IMR-90 (cell line): Measurements from ENCODE around the gene IGDCC3. TPM values are rescaled to one million over a fixed set of nuclear protein-coding genes. Genes with fewer than 3 reads are reported as not detected.

ENCODE experiments used
- ATAC-seq: fragments of 200-7000 bp; cut with Tn5 transposase; 2 replicates; pipeline ENCODE4 v1.9.1; 2020; ENCODE audit warnings: low read depth, mild to moderate bottlenecking, moderate library complexity
- BruUV-seq: library from RNA; stranded (reverse); fragments of 400-500 nt; replicated peaks from 2 replicates; lab custom pipeline; 2021; lab: Mats Ljungman, UMichigan
- CTCF ChIA-PET: fragments of 300-600 bp; formaldehyde crosslinking; extraction: SDS; loops from one replicate; lab custom pipeline; 2021; ENCODE audit warnings: antibody characterized with exemption; lab: Yijun Ruan, JAX
- POLR2A ChIA-PET: fragments of 300-600 bp; sonication (Branson Sonifier 250); formaldehyde crosslinking; loops from one replicate; lab custom pipeline; 2022; ENCODE audit warnings: antibody characterized with exemption; ENCODE audit not compliant: unreplicated experiment; lab: Charles Lee
- DNase-seq: peaks from one replicate; pipeline ENCODE4 v3.0.0; 2013
- H2AFZ ChIP-seq: replicated peaks from 2 replicates; pipeline ENCODE3; 2013; ENCODE audit warnings: low read length, mild to moderate bottlenecking; ENCODE audit not compliant: poor library complexity
- H2AK5ac ChIP-seq: 2 replicates; pipeline ENCODE4 v1.6.1; 2013; ENCODE audit warnings: low read depth, low read length, inconsistent platforms
- H2AK9ac ChIP-seq: replicated peaks from 2 replicates; pipeline ENCODE3; 2013; ENCODE audit warnings: mild to moderate bottlenecking, low read depth, low read length, moderate library complexity; ENCODE audit not compliant: poor library complexity
- H2BK120ac ChIP-seq: 2 replicates; pipeline ENCODE4 v1.6.1; 2013; ENCODE audit warnings: low read depth, low read length, inconsistent platforms
- H2BK15ac ChIP-seq: 3 replicates; pipeline ENCODE4 v1.6.1; 2013; ENCODE audit warnings: low read depth, low read length, inconsistent platforms
- H2BK20ac ChIP-seq: 2 replicates; pipeline ENCODE4 v1.6.1; 2013; ENCODE audit warnings: low read depth, mild to moderate bottlenecking, inconsistent platforms, low read length, moderate library complexity
- H2BK5ac ChIP-seq: 2 replicates; pipeline ENCODE4 v1.6.1; 2013; ENCODE audit warnings: mild to moderate bottlenecking, low read depth, low read length, inconsistent platforms; ENCODE audit not compliant: poor library complexity, severe bottlenecking
- H3K14ac ChIP-seq: replicated peaks from 2 replicates; pipeline ENCODE4 v1.6.1; 2013; ENCODE audit warnings: low read depth, low read length, inconsistent platforms
- H3K18ac ChIP-seq: 2 replicates; pipeline ENCODE4 v1.6.1; 2013; ENCODE audit warnings: low read depth, low read length, control low read depth
- H3K23ac ChIP-seq: 2 replicates; pipeline ENCODE4 v1.6.1; 2013; ENCODE audit warnings: low read depth, low read length, inconsistent platforms
- H3K27ac ChIP-seq: 2 replicates; pipeline ENCODE4 v1.5.1; 2013; ENCODE audit warnings: mild to moderate bottlenecking, control low read depth, low read length; ENCODE audit not compliant: insufficient read depth
- H3K27me3 ChIP-seq: 2 replicates; pipeline ENCODE4 v1.6.1; 2013; ENCODE audit warnings: low read length; ENCODE audit not compliant: control insufficient read depth, insufficient read depth
- H3K36me3 ChIP-seq: 2 replicates; pipeline ENCODE4 v1.6.1; 2013; ENCODE audit warnings: low read length, mixed read lengths; ENCODE audit not compliant: control insufficient read depth, insufficient read depth
- H3K4ac ChIP-seq: 2 replicates; pipeline ENCODE4 v1.6.1; 2013; ENCODE audit warnings: low read depth, low read length, inconsistent platforms
- H3K4me1 ChIP-seq: 2 replicates; pipeline ENCODE4 v1.6.1; 2013; ENCODE audit warnings: low read length, mixed read lengths; ENCODE audit not compliant: control insufficient read depth, insufficient read depth
- H3K4me2 ChIP-seq: 2 replicates; pipeline ENCODE4 v1.6.1; 2013; ENCODE audit warnings: low read depth, mild to moderate bottlenecking, control low read depth, low read length, moderate library complexity
- H3K4me3 ChIP-seq: 2 replicates; pipeline ENCODE4 v1.5.1; 2013; ENCODE audit warnings: low read depth, mild to moderate bottlenecking, control low read depth, low read length, moderate library complexity; ENCODE audit not compliant: insufficient read depth
- H3K56ac ChIP-seq: 2 replicates; pipeline ENCODE4 v1.6.1; 2013; ENCODE audit warnings: low read length, inconsistent platforms; ENCODE audit not compliant: insufficient read depth; ENCODE audit errors: extremely low read depth
- H3K79me1 ChIP-seq, 2 experiments: 2 replicates each; pipeline ENCODE4 v1.6.1; 2013; ENCODE audit warnings: low read length in 2 of 2, inconsistent platforms in 1 of 2, low read depth in 1 of 2
- H3K9ac ChIP-seq: 2 replicates; pipeline ENCODE4 v1.6.1; 2013; ENCODE audit warnings: low read depth, low read length, control low read depth
- H3K9me1 ChIP-seq: 2 replicates; pipeline ENCODE4 v1.6.1; 2013; ENCODE audit warnings: low read length, inconsistent platforms; ENCODE audit not compliant: insufficient read depth
- H3K9me3 ChIP-seq: 2 replicates; pipeline ENCODE4 v1.6.1; 2013; ENCODE audit warnings: low read length; ENCODE audit not compliant: control insufficient read depth, insufficient read depth
- H4K20me1 ChIP-seq: 2 replicates; pipeline ENCODE4 v1.6.1; 2013; ENCODE audit warnings: low read length, inconsistent platforms; ENCODE audit not compliant: insufficient read depth
- H4K5ac ChIP-seq: 2 replicates; pipeline ENCODE4 v1.6.1; 2013; ENCODE audit warnings: mild to moderate bottlenecking, low read depth, low read length, control low read depth
- H4K8ac ChIP-seq, 2 experiments: 2 replicates each; pipeline ENCODE4 v1.6.1; 2013; ENCODE audit warnings: low read depth in 2 of 2, low read length in 2 of 2, control low read depth in 1 of 2, inconsistent platforms in 1 of 2
- H4K91ac ChIP-seq: 2 replicates; pipeline ENCODE4 v1.6.1; 2013; ENCODE audit warnings: low read depth, low read length, inconsistent platforms; ENCODE audit not compliant: insufficient read depth
- BHLHE40 ChIP-seq: fragments of 150-350 bp; IDR thresholded peaks from 2 replicates; pipeline ENCODE4 v1.6.1; 2016; ENCODE audit warnings: mild to moderate bottlenecking, low read depth, low read length
- CEBPB ChIP-seq: IDR thresholded peaks from 2 replicates; pipeline ENCODE4 v1.6.1; 2012; ENCODE audit warnings: low read depth, low read length, improper control_type of control experiment
- CTCF ChIP-seq: conservative IDR thresholded peaks from 2 replicates; pipeline ENCODE4 v1.5.1; 2012; ENCODE audit warnings: mild to moderate bottlenecking, low read depth, low read length, improper control_type of control experiment
- MAFK ChIP-seq: IDR thresholded peaks from 2 replicates; pipeline ENCODE4 v1.6.1; 2012; ENCODE audit warnings: low read depth, low read length, improper control_type of control experiment
- MAZ ChIP-seq: IDR thresholded peaks from 2 replicates; pipeline ENCODE4 v1.6.1; 2012; ENCODE audit warnings: low read depth, mild to moderate bottlenecking, low read length, improper control_type of control experiment, moderate library complexity, borderline replicate concordance
- MXI1 ChIP-seq: IDR thresholded peaks from 2 replicates; pipeline ENCODE4 v1.6.1; 2012; ENCODE audit warnings: low read depth, mild to moderate bottlenecking, low read length, moderate library complexity, borderline replicate concordance
- NFE2L2 ChIP-seq: fragments of 150-350 bp; IDR thresholded peaks from 2 replicates; pipeline ENCODE4 v1.6.1; 2016; ENCODE audit warnings: low read depth, mild to moderate bottlenecking, low read length
- POLR2A ChIP-seq: IDR thresholded peaks from 2 replicates; pipeline ENCODE4 v1.6.1; 2012; ENCODE audit warnings: mild to moderate bottlenecking, low read depth, low read length
- RAD21 ChIP-seq: IDR thresholded peaks from 2 replicates; pipeline ENCODE4 v1.6.1; 2012; ENCODE audit warnings: low read length, improper control_type of control experiment
- RCOR1 ChIP-seq: IDR thresholded peaks from 2 replicates; pipeline ENCODE4 v1.6.1; 2012; ENCODE audit warnings: mild to moderate bottlenecking, low read length, improper control_type of control experiment; ENCODE audit not compliant: insufficient replicate concordance
- SMC3 ChIP-seq: fragments of 150-350 bp; IDR thresholded peaks from 2 replicates; pipeline ENCODE4 v1.6.1; 2016; ENCODE audit warnings: low read depth, mild to moderate bottlenecking, antibody characterized with exemption, low read length, moderate library complexity
- WGBS, 2 experiments: methylation state at CpG; one replicate each; pipeline versions ENCODE4 v1.1.5 to v1.1.7; 2013; ENCODE audit warnings: missing lambda C conversion rate in 2 of 2; ENCODE audit not compliant: insufficient read length in 1 of 2; ENCODE audit errors: extremely low coverage in 2 of 2; 5-methylcytosine and 5-hydroxymethylcytosine counted together
- dilution Hi-C: fragments of 300-500 bp; cut with HindIII; formaldehyde crosslinking; loops from one replicate; pipeline ENCODE4 v1.14.3; 2018; ENCODE audit warnings: low sequenced_read_pairs; ENCODE audit not compliant: unreplicated experiment
- in situ Hi-C: fragments of 300-500 bp; cut with MboI; formaldehyde crosslinking; loops from 3 replicates; pipeline ENCODE4 v1.14.3; 2019; ENCODE audit warnings: low sequenced_read_pairs, inconsistent platforms, mixed read lengths
- intact Hi-C: fragments of 100-400 bp; cut with micrococcal nuclease; formaldehyde crosslinking; loops from 2 replicates; pipeline ENCODE4 v1.10.0; 2022
- polyA plus RNA-seq, 3 experiments: library from polyadenylated mRNA; depleted of rRNA; stranded (reverse); fragments of >200 nt; gene quantifications; 2 replicates each; pipeline ENCODE4 v1.2.3, GENCODE V29; 2012; ENCODE audit warnings: low replicate concordance in 1 of 3
- total RNA-seq: library from RNA; depleted of rRNA; stranded (reverse); fragments of >200 nt; gene quantifications from 2 replicates; pipeline ENCODE4 v1.2.3, GENCODE V29; 2012
- TF ChIP-seq, protein P1 (sequence below): fragments of 150-350 bp; IDR thresholded peaks from 2 replicates; pipeline ENCODE4 v1.6.1; 2016; ENCODE audit warnings: low read depth, mild to moderate bottlenecking, low read length, moderate library complexity, borderline replicate concordance
- TF ChIP-seq, protein P2 (sequence below): fragments of 150-350 bp; IDR thresholded peaks from 2 replicates; pipeline ENCODE4 v1.6.1; 2017; ENCODE audit warnings: mild to moderate bottlenecking, antibody characterized with exemption, low read length, low read depth

Gene IGDCC3
- total and polyA plus RNA-seq, 2 of the 4 experiments (the other 2 are of a cell fraction) = 0.18 to 0.19 TPM

DNA sequence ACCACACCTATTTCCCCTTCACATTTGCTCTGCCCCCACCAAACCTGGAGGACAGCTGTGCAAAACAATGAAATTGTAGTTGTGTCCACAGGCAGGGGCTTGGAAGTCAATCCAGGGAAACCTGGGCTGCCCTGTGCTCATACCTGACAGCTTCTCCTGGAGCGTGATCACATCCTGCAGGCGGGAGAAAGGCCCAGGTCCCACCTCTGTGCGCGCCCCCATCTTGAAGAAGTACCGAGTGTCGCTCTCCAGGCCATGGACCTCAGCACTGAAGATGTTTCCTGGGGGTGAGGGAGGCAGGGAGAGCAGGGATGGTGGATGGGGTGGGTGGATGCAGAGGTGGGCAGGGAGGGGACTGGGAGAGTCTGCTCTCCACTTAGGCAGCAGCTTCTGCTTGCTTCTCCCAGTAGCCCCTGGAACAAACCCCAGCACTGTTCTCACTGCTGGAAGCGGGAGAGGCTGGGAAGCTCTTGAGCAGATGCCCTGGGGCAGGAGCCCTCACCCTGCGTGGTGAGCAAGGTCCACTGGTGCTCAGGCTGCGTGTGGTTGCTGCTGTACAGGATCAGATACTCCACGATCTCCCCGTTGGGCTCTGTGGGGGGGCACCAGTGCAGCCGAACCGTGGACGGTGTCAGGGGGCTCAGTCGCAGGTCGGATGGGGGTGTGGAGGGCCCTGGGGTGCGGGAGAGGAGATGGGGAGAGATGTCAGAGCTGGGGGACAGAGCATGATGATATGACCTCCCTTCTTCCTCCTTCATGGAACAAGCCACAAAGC is 10.7 kb upstream of the IGDCC3 start:
- no peak for TF ChIP-seq MAFK
- no peak for TF ChIP-seq MAZ
- no peak for TF ChIP-seq POLR2A
- no peak for TF ChIP-seq CEBPB
- no peak for TF ChIP-seq MXI1
- TF ChIP-seq, protein P1, sequence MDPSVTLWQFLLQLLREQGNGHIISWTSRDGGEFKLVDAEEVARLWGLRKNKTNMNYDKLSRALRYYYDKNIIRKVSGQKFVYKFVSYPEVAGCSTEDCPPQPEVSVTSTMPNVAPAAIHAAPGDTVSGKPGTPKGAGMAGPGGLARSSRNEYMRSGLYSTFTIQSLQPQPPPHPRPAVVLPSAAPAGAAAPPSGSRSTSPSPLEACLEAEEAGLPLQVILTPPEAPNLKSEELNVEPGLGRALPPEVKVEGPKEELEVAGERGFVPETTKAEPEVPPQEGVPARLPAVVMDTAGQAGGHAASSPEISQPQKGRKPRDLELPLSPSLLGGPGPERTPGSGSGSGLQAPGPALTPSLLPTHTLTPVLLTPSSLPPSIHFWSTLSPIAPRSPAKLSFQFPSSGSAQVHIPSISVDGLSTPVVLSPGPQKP = no peak
- no peak for TF ChIP-seq RCOR1
- TF ChIP-seq RAD21 = no peak
- no peak for TF ChIP-seq BHLHE40
- TF ChIP-seq, protein P2, sequence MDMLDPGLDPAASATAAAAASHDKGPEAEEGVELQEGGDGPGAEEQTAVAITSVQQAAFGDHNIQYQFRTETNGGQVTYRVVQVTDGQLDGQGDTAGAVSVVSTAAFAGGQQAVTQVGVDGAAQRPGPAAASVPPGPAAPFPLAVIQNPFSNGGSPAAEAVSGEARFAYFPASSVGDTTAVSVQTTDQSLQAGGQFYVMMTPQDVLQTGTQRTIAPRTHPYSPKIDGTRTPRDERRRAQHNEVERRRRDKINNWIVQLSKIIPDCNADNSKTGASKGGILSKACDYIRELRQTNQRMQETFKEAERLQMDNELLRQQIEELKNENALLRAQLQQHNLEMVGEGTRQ = no peak
- TF ChIP-seq SMC3 = no peak
- no peak for TF ChIP-seq CTCF
- TF ChIP-seq NFE2L2 = no peak
- Histone ChIP-seq H3K9me1 (no peaks in the 10 kb centered on the region), H3K56ac (no peak overlapping the region), H3K23ac (no peak overlapping the region), H2AK9ac (peak overlapping the region; percentile 59), H3K18ac (no peak overlapping the region), H2BK15ac (no peak overlapping the region), H4K91ac (no peak overlapping the region), H3K4ac (no peak overlapping the region), H4K8ac (no peak overlapping the region), H3K36me3 (peaks cover 3% of the 10 kb centered on the region; the same call in 1 of the 2 replicates), H2BK120ac (no peak overlapping the region), H3K4me1 (peaks cover 2% of the 10 kb centered on the region; the same call in 1 of the 2 replicates), H3K9ac (no peak overlapping the region), H3K27ac (no peak overlapping the region), H3K79me1 (no peaks in the 10 kb centered on the region), H2AK5ac (no peak overlapping the region), H3K27me3 (peaks cover 14% of the 10 kb centered on the region), H4K5ac (no peak overlapping the region), H3K4me3 (no peak overlapping the region), H3K9me3 (no peaks in the 10 kb centered on the region), H3K14ac (no peak overlapping the region), H3K4me2 (no peak overlapping the region), H4K20me1 (no peaks in the 10 kb centered on the region), H2BK20ac (no peak overlapping the region), H2BK5ac (no peak overlapping the region), H2AFZ (no peak overlapping the region)
- intact Hi-C loops (no loop called here), in situ Hi-C loops (loop anchor here (10.0 kb wide), 1 partner anchor 194 kb away; no protein-coding TSS in a partner anchor), dilution Hi-C loops (no loop called here)
- BruUV-seq = no TSS peak
- CTCF ChIA-PET = no interaction called here
- ATAC-seq (no peak), DNase-seq (no peak)
- POLR2A ChIA-PET = no interaction called here
- 79% methylated on average over 2 of the region's 17 CpGs; no CpG with 5 or more reads in 1 of the 2 experiments for WGBS, 2 experiments
